Endothelial cell of umbilical vein (primary cell): ENCODE results near the gene RPL18A. TPM values are rescaled to one million over a fixed set of nuclear protein-coding genes. Genes with fewer than 3 reads are reported as not detected.

Experiments
- BruUV-seq: library from RNA; stranded (reverse); fragments of 400-500 nt; replicated peaks from 2 replicates; lab custom pipeline; 2021; lab: Mats Ljungman, UMichigan
- CTCF ChIA-PET: fragments of 300-600, 350-600 bp; sonication (Branson Sonifier 250); formaldehyde crosslinking; loops from one replicate; lab custom pipeline; 2021; ENCODE audit warnings: antibody characterized with exemption, inconsistent platforms; lab: Charles Lee
- POLR2A ChIA-PET: fragments of 300-600, 350-600 bp; sonication (Branson Sonifier 250); formaldehyde crosslinking; loops from one replicate; lab custom pipeline; 2021; ENCODE audit warnings: antibody characterized with exemption, inconsistent platforms; lab: Charles Lee
- DNase-seq: peaks from one replicate; pipeline ENCODE4 v3.0.0-alpha.2; 2011; ENCODE audit warnings: low read depth, low spot score
- FAIRE-seq: peaks from 2 replicates; lab custom pipeline; 2011; peaks lifted over from hg19 to GRCh38; lab: Jason Lieb, UNC
- H2AFZ ChIP-seq: 2 replicates; pipeline ENCODE4 v1.6.0; 2012; ENCODE audit warnings: low read depth, low read length, control low read depth, inconsistent platforms
- H3K27ac ChIP-seq: 2 replicates; pipeline ENCODE4 v1.5.1; 2011; ENCODE audit warnings: low read depth, mild to moderate bottlenecking, control low read depth, low read length, moderate library complexity; ENCODE audit not compliant: insufficient read depth
- H3K27me3 ChIP-seq, 2 experiments: 2 replicates each; pipeline versions ENCODE4 v1.6.0 to v1.6.1; 2011; ENCODE audit warnings: low read length in 2 of 2, mixed read lengths in 1 of 2; ENCODE audit not compliant: control insufficient read depth in 2 of 2, insufficient read depth in 2 of 2
- H3K36me3 ChIP-seq, 2 experiments: 2 replicates in 1 of 2; 3 replicates in 1 of 2; pipeline ENCODE4 v1.5.1; 2011; ENCODE audit warnings: low read length in 2 of 2, mild to moderate bottlenecking in 1 of 2, moderate library complexity in 1 of 2; ENCODE audit not compliant: control insufficient read depth in 2 of 2, insufficient read depth in 2 of 2; ENCODE audit errors: extremely low read depth in 1 of 2
- H3K4me1 ChIP-seq: 3 replicates; pipeline ENCODE4 v1.5.1; 2011; ENCODE audit warnings: mild to moderate bottlenecking, low read length; ENCODE audit not compliant: control insufficient read depth, insufficient read depth; ENCODE audit errors: extremely low read depth
- H3K4me2 ChIP-seq: 2 replicates; pipeline ENCODE4 v1.6.1; 2011; ENCODE audit warnings: low read length, control low read depth, mixed read lengths; ENCODE audit not compliant: insufficient read depth
- H3K4me3 ChIP-seq, 3 experiments: fragments of 200-600 bp in 1 of 3; sonication (generic), shearing (Covaris generic) in 1 of 3; replicated peaks in 1 of 3; 2 replicates each; pipeline ENCODE4 v1.5.1; 2011 to 2016; ENCODE audit warnings: control low read depth in 3 of 3, low read length in 3 of 3, mild to moderate bottlenecking in 2 of 3, inconsistent platforms in 1 of 3, low read depth in 1 of 3, moderate library complexity in 1 of 3; ENCODE audit not compliant: insufficient read depth in 1 of 3
- H3K79me2 ChIP-seq: 2 replicates; pipeline ENCODE4 v1.6.0; 2012; ENCODE audit warnings: low read length, inconsistent platforms; ENCODE audit not compliant: control insufficient read depth, insufficient read depth
- H3K9ac ChIP-seq: replicated peaks from 2 replicates; pipeline ENCODE3; 2011; ENCODE audit warnings: low read length, control low read depth; ENCODE audit not compliant: insufficient read depth; ENCODE audit errors: extremely low read depth
- H3K9me1 ChIP-seq: replicated peaks from 3 replicates; pipeline ENCODE4 v1.6.0; 2011; ENCODE audit warnings: mild to moderate bottlenecking, low read length; ENCODE audit not compliant: control insufficient read depth, insufficient read depth; ENCODE audit errors: extremely low read depth
- H3K9me3 ChIP-seq: replicated peaks from 2 replicates; pipeline ENCODE4 v1.5.1; 2012; ENCODE audit warnings: low read length, inconsistent platforms; ENCODE audit not compliant: control insufficient read depth, insufficient read depth
- H4K20me1 ChIP-seq: replicated peaks from 2 replicates; pipeline ENCODE3; 2011; ENCODE audit warnings: mild to moderate bottlenecking, low read length; ENCODE audit not compliant: control insufficient read depth, insufficient read depth; ENCODE audit errors: extremely low read depth
- CTCF ChIP-seq, 2 donors: IDR thresholded peaks; 1 replicate in 1 of 2; 2 replicates in 1 of 2; pipeline ENCODE4 v1.5.1; 2011; ENCODE audit warnings: low read length in 2 of 2, mild to moderate bottlenecking in 2 of 2, moderate library complexity in 2 of 2, control low read depth in 1 of 2, inconsistent platforms in 1 of 2, low read depth in 1 of 2; ENCODE audit not compliant: insufficient read depth in 1 of 2; ENCODE audit errors: extremely low read depth in 1 of 2
- EZH2 ChIP-seq: IDR thresholded peaks from 2 replicates; pipeline ENCODE4 v1.6.1; 2012; ENCODE audit warnings: borderline replicate concordance, low read depth, mild to moderate bottlenecking, moderate library complexity, low read length, inconsistent platforms; ENCODE audit not compliant: severe bottlenecking
- FOS ChIP-seq: IDR thresholded peaks from 2 replicates; pipeline ENCODE4 v1.6.1; 2011; ENCODE audit warnings: mild to moderate bottlenecking, low read length, moderate library complexity, borderline replicate concordance; ENCODE audit not compliant: insufficient read depth
- GATA2 ChIP-seq: IDR thresholded peaks from 2 replicates; pipeline ENCODE4 v1.7.0; 2011; ENCODE audit warnings: low read depth, mild to moderate bottlenecking, moderate library complexity, mixed read lengths, low read length; ENCODE audit not compliant: insufficient read length, insufficient read depth
- JUN ChIP-seq: IDR thresholded peaks from 2 replicates; pipeline ENCODE4 v1.6.1; 2011; ENCODE audit warnings: borderline replicate concordance, low read depth; ENCODE audit not compliant: insufficient read length, insufficient read depth
- MAX ChIP-seq: IDR thresholded peaks from 2 replicates; pipeline ENCODE4 v1.6.1; 2011; ENCODE audit not compliant: insufficient read depth, insufficient read length
- MYC ChIP-seq: IDR thresholded peaks from one replicate; pipeline ENCODE4 v1.6.1; 2011; ENCODE audit warnings: mild to moderate bottlenecking, low read depth, low read length
- POLR2A ChIP-seq: IDR thresholded peaks from 2 replicates; pipeline ENCODE4 v1.6.1; 2012; ENCODE audit warnings: low read depth, mild to moderate bottlenecking, control low read depth, low read length
- POLR2AphosphoS5 ChIP-seq: IDR thresholded peaks from 2 replicates; pipeline ENCODE4 v1.6.1; 2012; ENCODE audit warnings: low read depth, mild to moderate bottlenecking, control low read depth, low read length, moderate library complexity; ENCODE audit not compliant: insufficient read depth
- dilution Hi-C: fragments of 300-500 bp; cut with MboI; formaldehyde crosslinking; loops from one replicate; pipeline ENCODE4 v1.15.0; 2019; ENCODE audit warnings: low sequenced_read_pairs; ENCODE audit not compliant: extremely low pct_ligation_motif_present
- intact Hi-C: fragments of 100-400 bp; cut with micrococcal nuclease; formaldehyde crosslinking; loops from one replicate; pipeline ENCODE4 v1.10.0; 2022
- polyA plus RNA-seq, 4 experiments: library from polyadenylated mRNA; depleted of rRNA in 3 of 4; stranded (reverse) in 3 of 4; unstranded in 1 of 4; fragments of >200 nt; gene quantifications; 2 replicates each; pipeline versions ENCODE4 v1.2.1 to v1.2.3, GENCODE V29; 2011 to 2012; ENCODE audit warnings: missing spikeins in 1 of 4
- total RNA-seq: library from RNA; stranded (reverse); gene quantifications from 2 replicates; pipeline ENCODE4 v1.2.3, GENCODE V29; 2021

The RPL18A gene
- total and polyA plus RNA-seq, 2 donors (not counting 3 experiments of a cell fraction or from before 2014, with no cell fraction given), result 1,970 to 2,869 TPM

GRCh38 chr19:17843292-17843827 lies 16.4 kb upstream of the RPL18A start:
- Histone ChIP-seq H4K20me1 (no peaks in the 10 kb centered on the region), H3K27ac (no peak overlapping the region), H3K79me2 (no peaks in the 10 kb centered on the region), H3K9me3 (no peaks in the 10 kb centered on the region), H3K4me1 (peaks cover 9% of the 10 kb centered on the region), H3K36me3 (no peaks in the 10 kb centered on the region), H3K4me3 (no peak overlapping the region), H2AFZ (no peak overlapping the region), H3K27me3 (no peaks in the 10 kb centered on the region), H3K4me2 (no peak overlapping the region), H3K9ac (no peak overlapping the region), H3K9me1 (no peaks in the 10 kb centered on the region)
- no peak for TF ChIP-seq FOS
- TF ChIP-seq CTCF (IDR thresholded peaks at IDR 0.05; ENCODE audit: extremely low read depth in 1 of 2, insufficient read depth in 1 of 2, low read depth in 1 of 2, low read length in 2 of 2), result no peak
- no peak for TF ChIP-seq EZH2
- no peak for TF ChIP-seq GATA2
- no peak for TF ChIP-seq MYC
- TF ChIP-seq JUN, result no peak
- no peak for TF ChIP-seq MAX
- TF ChIP-seq POLR2AphosphoS5, result no peak
- TF ChIP-seq POLR2A, result no peak
- FAIRE-seq (no peak), DNase-seq (no peak)
- ChIA-PET CTCF (no interaction called here), POLR2A (interaction anchor here (0.8 kb wide), 1 partner anchor 16 kb away, joined by 5 read pairs; the partner anchor contains the start of gene RPL18A)
- dilution Hi-C loops (no loop called here), intact Hi-C loops (no loop called here)
- BruUV-seq, result no TSS peak
